Muscle layer of colon (tissue), 2 donors: ENCODE measurements around the gene SRRM1.
"Not testable (repeated sequence)": the region's sequence is repeated elsewhere in the genome, so short reads cannot be mapped to it uniquely, and the experiment has no call there.

Source experiments
- H3K27ac ChIP-seq: one replicate; pipeline ENCODE4 v1.7.0; 2013; ENCODE audit warnings: low read depth, mild to moderate bottlenecking, low read length, moderate library complexity
- H3K27me3 ChIP-seq, 2 donors: one replicate each; pipeline ENCODE4 v1.7.0; 2013; ENCODE audit warnings: low read length in 2 of 2, mild to moderate bottlenecking in 2 of 2; ENCODE audit not compliant: insufficient read depth in 2 of 2, control insufficient read depth in 1 of 2
- H3K36me3 ChIP-seq: one replicate; pipeline ENCODE4 v1.7.0; 2013; ENCODE audit warnings: mild to moderate bottlenecking, low read length; ENCODE audit not compliant: insufficient read depth
- H3K4me1 ChIP-seq: one replicate; pipeline ENCODE4 v1.7.0; 2013; ENCODE audit warnings: mild to moderate bottlenecking, low read length; ENCODE audit not compliant: insufficient read depth
- H3K4me3 ChIP-seq, 2 donors: one replicate each; pipeline ENCODE4 v1.7.0; 2013; ENCODE audit warnings: low read length in 2 of 2, low read depth in 1 of 2, mild to moderate bottlenecking in 1 of 2, moderate library complexity in 1 of 2
- H3K9ac ChIP-seq: one replicate; pipeline ENCODE4 v1.7.0; 2013; ENCODE audit warnings: low read length
- H3K9me3 ChIP-seq: one replicate; pipeline ENCODE4 v1.7.0; 2013; ENCODE audit warnings: mild to moderate bottlenecking, low read length
- donor health status: abdominal sarcoma.
- donor health status: Adenocarcinoma of cecum.

Gene SRRM1

DNA sequence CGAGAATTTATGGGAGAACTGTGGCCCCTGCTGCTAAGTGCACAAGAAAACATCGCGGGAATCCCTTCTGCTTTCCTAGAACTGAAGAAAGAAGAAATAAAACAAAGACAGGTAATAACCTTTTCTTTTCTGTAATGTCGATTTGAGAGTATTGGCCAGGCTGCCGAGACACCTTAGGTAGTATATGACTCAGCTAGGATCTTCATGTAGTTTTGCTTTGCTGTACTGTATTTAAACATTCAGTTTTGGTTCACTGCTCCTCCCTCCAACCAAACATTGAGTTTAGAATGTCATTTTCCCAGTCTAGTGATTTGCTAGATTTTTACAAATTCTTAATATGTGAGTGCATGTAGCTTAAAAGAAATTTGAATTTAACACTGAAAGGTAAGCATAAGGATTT lies 5.8 kb downstream of the SRRM1 start:
- Histone ChIP-seq H3K27me3 (no peaks in the 10 kb centered on the region), H3K36me3 (peaks cover 75% of the 10 kb centered on the region), H3K4me3 (no peak overlapping the region), H3K9me3 (no peaks in the 10 kb centered on the region), H3K27ac (no peak overlapping the region), H3K4me1 (peaks cover 18% of the 10 kb centered on the region), H3K9ac (no peak overlapping the region)

DNA sequence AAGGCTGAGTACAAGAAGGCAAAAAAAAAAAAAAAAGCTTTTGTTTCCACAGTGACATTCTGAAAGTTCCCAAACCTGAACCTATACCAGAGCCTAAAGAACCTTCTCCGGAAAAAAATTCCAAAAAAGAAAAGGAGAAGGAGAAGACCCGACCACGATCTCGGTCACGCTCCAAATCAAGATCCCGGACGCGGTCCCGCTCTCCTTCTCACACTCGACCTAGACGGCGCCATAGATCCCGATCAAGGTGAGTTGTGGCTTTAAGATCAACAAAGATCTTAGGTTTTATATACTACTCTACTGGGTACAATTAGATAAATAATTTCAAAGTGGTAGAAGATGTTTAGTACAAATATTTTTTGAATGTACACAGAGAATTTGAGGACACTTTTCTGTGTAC lies 9.3 kb downstream of the SRRM1 start:
- H3K9me3 ChIP-seq: no peaks in the 10 kb centered on the region
- H3K4me1 ChIP-seq: no peaks in the 10 kb centered on the region
- no peak overlapping the region for H3K9ac ChIP-seq
- no peak overlapping the region for H3K27ac ChIP-seq
- H3K27me3 ChIP-seq: no peaks in the 10 kb centered on the region
- peaks cover 91% of the 10 kb centered on the region for H3K36me3 ChIP-seq
- no peak overlapping the region for H3K4me3 ChIP-seq

DNA sequence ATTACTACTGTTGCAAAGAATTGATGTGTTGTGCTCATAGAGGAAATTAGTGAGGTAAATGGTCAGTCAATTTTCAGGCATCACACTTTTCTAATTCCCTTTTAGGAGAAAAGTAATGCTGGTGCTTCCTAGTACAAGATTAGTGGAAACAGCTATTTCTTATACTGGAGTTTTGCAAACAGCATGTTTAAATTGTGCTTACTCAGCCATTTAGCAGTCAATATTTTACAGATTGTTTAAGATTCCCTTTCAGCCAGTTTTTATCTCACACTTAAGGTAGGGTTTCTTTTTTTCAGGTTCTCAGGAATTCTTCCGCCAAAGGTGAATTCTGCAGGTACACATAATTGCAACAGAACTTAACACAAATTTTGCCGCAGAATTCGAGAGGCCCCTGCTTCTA lies 10.9 kb downstream of the SRRM1 start:
- H3K9ac ChIP-seq: no peak overlapping the region
- H3K9me3 ChIP-seq: no peaks in the 10 kb centered on the region
- no peak overlapping the region for H3K27ac ChIP-seq
- H3K36me3 ChIP-seq: peaks cover 88% of the 10 kb centered on the region
- H3K4me1 ChIP-seq: no peaks in the 10 kb centered on the region
- no peaks in the 10 kb centered on the region for H3K27me3 ChIP-seq
- no peak overlapping the region for H3K4me3 ChIP-seq

DNA sequence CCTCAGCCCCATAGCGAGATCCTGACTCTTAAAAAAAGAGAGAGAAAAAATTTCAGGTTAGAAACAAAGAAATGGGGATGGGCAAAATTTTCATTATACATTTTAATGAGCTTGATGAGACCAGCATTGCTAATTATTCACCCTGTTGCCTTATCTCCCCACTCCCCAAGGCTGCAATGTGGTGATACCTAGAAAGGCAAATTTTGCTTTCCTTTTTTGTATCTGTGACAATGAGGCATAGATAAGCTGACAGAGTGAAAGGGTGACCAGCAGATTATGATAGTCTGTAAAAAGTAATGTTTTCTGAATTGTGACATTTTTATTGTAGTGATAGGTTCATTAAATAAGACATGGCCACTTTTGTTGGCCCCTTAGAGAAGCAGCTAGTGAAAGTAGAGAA lies 12.9 kb downstream of the SRRM1 start:
- Histone ChIP-seq H3K9ac (no peak overlapping the region), H3K27ac (no peak overlapping the region), H3K36me3 (peaks cover 81% of the 10 kb centered on the region), H3K27me3 (no peaks in the 10 kb centered on the region), H3K4me1 (no peaks in the 10 kb centered on the region), H3K4me3 (no peak overlapping the region), H3K9me3 (no peaks in the 10 kb centered on the region)

DNA sequence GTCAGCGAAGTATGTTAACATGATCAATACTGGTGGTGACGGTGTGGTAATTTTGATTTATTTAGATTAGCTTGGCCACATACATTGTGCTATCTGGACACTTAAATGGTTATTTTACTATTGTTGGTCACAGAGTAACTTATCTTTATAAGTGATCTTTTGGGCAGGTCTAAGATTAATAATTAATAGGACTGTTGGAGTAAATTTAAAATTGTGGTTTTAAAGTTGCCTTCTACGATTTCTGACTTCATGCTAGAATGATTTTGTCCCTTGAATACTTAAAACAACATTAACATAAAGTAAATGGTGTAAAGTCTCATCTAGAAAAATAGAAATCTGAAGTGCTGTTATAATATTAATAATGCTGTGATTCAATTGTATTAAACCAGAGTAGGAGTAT lies 14.7 kb downstream of the SRRM1 start:
- Histone ChIP-seq H3K27me3 (no peaks in the 10 kb centered on the region), H3K27ac (no peak overlapping the region), H3K4me3 (no peak overlapping the region), H3K9me3 (no peaks in the 10 kb centered on the region), H3K36me3 (peaks cover 85% of the 10 kb centered on the region), H3K9ac (no peak overlapping the region), H3K4me1 (no peaks in the 10 kb centered on the region)

DNA sequence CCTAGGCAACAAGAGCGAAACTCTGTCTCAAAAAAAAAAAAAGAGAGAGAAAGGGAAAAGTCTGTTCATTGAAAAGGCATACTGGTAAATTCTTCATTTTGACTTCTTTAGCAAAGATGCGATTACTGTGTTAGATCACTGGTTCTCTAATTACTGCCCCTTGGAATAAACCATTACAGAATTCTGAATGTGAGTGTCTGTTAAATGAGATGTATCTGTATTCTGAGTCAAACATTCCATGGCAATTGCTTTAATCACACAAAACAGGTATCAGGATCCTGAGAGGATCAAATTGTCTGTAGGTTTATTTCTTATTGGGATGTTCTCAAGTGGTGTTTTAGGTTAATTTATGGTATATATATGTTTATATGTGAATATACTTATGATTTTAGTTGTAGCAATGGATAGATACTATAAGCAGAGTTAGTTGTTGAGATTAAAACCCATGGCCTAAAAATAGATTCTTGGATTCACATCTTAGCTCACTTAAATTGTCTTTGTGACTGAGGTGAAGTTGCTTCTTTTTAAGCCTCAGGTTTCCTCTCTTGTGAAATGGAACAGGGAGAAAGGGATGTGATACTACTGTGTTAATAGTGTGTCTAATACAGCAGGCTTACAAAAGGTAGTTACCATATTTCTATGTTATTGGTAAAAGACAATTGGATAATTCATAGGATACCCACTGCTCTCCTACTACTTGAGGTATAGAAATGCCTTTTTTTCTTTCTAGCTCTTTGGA lies 16.2 kb downstream of the SRRM1 start:
- Histone ChIP-seq H3K36me3 (peaks cover 83% of the 10 kb centered on the region), H3K27ac (no peak overlapping the region), H3K9me3 (no peaks in the 10 kb centered on the region), H3K4me3 (no peak overlapping the region), H3K27me3 (no peaks in the 10 kb centered on the region), H3K4me1 (no peaks in the 10 kb centered on the region), H3K9ac (no peak overlapping the region)

DNA sequence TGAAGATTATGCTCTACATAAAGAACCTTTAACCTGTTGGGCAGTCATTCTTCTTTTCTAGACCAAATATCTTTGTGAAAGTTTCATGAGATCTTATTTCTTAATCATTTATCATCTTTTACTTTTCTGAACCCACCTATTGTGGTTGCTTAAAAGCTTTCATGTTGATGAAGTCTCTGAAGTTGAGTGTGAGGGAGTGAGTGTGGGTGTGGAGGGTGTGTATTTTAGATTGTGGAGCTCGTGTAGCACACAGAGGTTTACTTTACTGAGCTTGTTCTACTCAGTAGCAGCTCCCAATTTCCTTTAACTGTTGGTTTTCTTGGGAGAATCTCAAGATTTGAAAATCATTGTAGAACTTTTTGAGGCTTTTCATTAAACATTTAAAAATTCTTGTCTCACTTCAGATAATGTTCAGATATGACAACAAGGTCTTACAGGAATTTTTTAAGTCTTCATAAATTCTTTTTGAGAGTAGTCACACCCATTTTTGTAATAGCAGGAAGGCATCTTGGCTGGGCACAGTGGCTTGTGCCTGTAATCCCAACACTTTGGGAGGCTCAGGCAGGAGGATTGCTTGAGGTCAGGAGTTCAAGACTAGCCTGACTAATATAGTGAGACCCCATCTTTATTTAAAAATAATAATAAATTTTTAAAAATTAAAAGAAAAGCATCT lies 17.0 kb downstream of the SRRM1 start:
- Histone ChIP-seq H3K27ac (no peak overlapping the region), H3K9ac (no peak overlapping the region), H3K36me3 (peaks cover 83% of the 10 kb centered on the region)

DNA sequence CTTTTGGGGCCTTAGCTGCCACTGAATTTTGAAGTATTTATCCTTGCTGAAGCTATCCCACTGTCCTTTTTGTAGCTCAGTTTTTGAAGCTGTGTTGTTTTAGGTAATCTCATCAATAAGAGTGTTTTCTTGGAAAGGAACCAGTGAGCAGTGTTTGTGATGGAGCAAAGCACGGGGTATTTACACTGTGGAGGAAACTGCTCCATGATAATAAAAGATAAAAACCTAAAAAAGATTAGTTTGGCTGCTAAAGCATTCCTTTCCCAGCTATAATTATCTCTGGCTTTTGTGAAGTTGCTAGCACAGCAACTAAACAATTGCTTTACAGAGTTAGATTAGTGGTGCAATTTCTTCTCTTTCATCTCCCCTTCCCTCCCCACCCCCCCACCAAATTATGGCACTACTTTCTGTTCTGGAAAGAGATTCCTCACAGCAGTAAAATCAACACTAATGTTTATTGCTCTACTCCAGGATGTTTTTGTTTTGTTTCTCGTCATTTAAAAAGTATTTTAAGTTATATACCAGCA lies 21.5 kb downstream of the SRRM1 start:
- Histone ChIP-seq H3K36me3 (peaks cover 84% of the 10 kb centered on the region), H3K4me1 (no peaks in the 10 kb centered on the region)

More for the DNA sequence above, 17.0 kb downstream of the SRRM1 start:
- no peak overlapping the region for H3K4me3 ChIP-seq
- H3K4me1 ChIP-seq: no peaks in the 10 kb centered on the region
- no peaks in the 10 kb centered on the region for H3K27me3 ChIP-seq
- H3K9me3 ChIP-seq: no peaks in the 10 kb centered on the region

DNA sequence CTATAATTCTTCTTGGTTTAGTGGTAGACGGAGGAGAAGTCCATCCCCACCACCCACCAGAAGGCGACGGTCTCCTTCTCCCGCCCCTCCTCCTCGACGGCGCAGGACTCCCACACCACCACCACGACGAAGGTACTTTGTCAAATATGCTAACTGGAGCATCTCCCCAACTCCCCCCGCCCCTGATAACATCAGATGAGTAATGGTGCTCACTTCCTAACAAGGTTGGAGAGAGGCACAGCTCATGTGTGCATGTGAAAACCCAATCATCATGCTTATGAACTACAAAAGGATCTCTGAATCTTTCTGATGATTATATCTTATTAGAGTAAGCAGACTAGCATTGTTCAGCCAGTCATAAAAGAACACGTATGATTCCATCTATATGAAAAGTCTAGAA lies 23.7 kb downstream of the SRRM1 start:
- Histone ChIP-seq H3K9ac (no peak overlapping the region), H3K27me3 (no peaks in the 10 kb centered on the region), H3K4me3 (no peak overlapping the region), H3K9me3 (no peaks in the 10 kb centered on the region), H3K4me1 (no peaks in the 10 kb centered on the region), H3K36me3 (peaks cover 85% of the 10 kb centered on the region), H3K27ac (no peak overlapping the region)

More for the DNA sequence above, 21.5 kb downstream of the SRRM1 start:
- Histone ChIP-seq H3K9me3 (no peaks in the 10 kb centered on the region), H3K27me3 (no peaks in the 10 kb centered on the region), H3K4me3 (no peak overlapping the region), H3K9ac (no peak overlapping the region), H3K27ac (no peak overlapping the region)

DNA sequence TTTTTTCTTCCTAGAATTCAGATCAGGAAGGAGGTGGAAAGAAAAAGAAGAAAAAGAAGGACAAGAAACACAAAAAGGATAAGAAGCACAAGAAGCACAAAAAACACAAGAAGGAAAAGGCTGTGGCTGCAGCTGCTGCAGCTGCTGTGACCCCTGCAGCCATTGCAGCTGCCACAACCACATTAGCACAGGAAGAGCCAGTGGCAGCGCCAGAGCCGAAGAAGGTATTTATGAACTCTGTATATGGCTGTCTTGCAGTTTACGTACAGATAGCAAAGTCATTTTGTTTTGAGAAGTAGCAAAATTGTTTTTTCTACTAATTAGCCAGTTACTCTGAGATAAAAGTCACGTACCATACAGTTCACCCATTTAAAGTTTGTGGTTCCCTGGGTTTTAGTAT lies 28.3 kb downstream of the SRRM1 start:
- H3K4me1 ChIP-seq, H3K27me3 ChIP-seq, H3K9ac ChIP-seq, H3K27ac ChIP-seq, H3K4me3 ChIP-seq, H3K9me3 ChIP-seq: not testable (repeated sequence)
- peaks cover 58% of the 10 kb centered on the region for H3K36me3 ChIP-seq

DNA sequence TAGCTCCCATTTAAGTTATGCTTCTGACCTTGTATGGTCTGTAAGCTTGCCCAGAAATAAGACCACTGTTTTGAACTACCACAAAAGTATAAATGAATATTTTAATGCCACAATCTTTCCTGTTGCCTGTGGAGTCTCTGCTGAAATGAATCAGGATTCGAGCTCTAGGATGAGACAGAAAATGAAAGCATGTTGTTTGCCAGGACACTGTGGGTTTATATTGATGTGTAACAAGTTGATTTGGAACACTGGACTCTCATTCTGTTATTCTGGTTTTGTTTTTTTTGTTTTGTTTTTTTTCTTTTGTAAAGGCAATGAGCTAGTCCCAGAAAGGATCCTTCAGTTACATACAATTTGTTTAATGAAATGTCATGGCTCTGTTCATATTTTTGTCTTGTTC lies 29.6 kb downstream of the SRRM1 start:
- peaks cover 45% of the 10 kb centered on the region for H3K36me3 ChIP-seq
- not testable (repeated sequence) for H3K27me3 ChIP-seq, H3K4me1 ChIP-seq, H3K9me3 ChIP-seq, H3K4me3 ChIP-seq, H3K27ac ChIP-seq, H3K9ac ChIP-seq

DNA sequence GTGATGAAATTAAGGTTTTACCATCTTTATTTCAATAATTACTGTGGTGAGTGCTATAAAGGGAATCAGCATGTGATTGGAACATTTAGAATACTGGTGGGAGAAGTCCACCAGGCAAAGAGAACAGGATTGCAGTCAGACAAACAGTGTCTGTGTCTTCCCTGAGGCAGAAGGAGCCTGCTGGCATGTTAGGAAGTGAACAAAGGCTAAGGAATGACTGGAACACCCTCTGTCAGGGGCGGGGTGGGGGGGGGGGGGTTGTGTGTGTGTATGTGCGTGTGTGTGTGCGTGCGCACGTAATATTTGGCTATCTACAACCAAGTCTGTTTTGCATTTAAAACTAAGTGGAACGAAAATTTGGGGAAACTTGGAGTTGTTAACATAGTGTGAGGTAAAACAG lies 30.2 kb downstream of the SRRM1 start:
- Histone ChIP-seq H3K36me3 (peaks cover 38% of the 10 kb centered on the region), H3K4me1 (no peaks in the 10 kb centered on the region), H3K27me3 (no peaks in the 10 kb centered on the region), H3K4me3 (no peak overlapping the region), H3K9me3 (no peaks in the 10 kb centered on the region), H3K27ac (no peak overlapping the region), H3K9ac (no peak overlapping the region)
